Measurements from ENCODE around the gene CLCN7. TPM values are rescaled to one million over a fixed set of nuclear protein-coding genes. Genes with fewer than 3 reads are reported as not detected.

Gene CLCN7
- total RNA-seq, 1 experiment from 2014 or later: 48.2 TPM

DNA sequence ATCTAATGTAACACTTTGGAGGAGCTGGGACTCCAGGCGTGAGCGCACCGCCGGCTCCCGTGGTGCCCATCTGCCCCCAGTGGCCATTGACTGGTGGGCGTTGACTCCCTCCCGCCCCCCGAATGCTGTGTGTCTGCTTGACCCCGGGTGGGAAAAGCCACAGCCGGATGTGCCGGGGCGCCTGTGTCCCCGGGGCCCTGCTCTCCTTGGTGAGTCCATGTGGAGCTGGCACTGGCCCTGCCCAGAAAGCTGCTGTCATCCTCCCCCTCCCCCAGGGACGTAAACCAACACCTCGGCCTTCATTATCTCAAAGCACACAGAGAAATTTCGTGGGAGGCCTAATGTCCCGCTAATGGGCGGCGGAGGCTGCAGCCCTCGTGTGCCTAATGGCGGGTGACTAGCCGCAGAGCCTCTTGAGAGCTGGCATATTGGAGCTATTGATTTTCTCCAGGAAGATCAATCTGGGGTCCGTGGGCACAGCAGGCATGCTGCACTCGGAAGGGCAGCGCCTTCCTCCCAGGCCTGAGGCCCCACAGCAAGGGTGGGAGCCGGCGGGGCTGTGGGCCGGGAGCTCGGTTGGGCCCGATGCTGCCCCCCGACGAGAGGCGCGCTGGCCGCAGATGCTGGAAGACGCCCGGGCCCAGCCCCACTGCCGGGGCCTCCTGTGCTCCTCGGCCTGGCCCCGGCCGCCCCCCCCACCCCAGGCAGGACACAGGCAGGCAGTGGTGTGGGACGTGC, 47.9 kb downstream of the CLCN7 start:
- ATAC-seq: no peak
- TF ChIP-seq EZH2 (IDR thresholded peaks at IDR 0.05; ENCODE audit: low read length, unreplicated experiment) (no peak), CTCF (conservative IDR thresholded peaks at IDR 0.05; ENCODE audit: low read depth, low read length) (no peak), EZH2phosphoT487 (IDR thresholded peaks at IDR 0.05; ENCODE audit: borderline replicate concordance, low read length) (no peak)
- Histone ChIP-seq H3K4me2 (ENCODE audit: low read length) (no peak overlapping the region), H3K4me1 (ENCODE audit: insufficient read depth, low read length) (no peaks in the 10 kb centered on the region), H3F3A (ENCODE audit: low read length, unreplicated experiment) (no peaks in the 10 kb centered on the region), H3K36me3 (ENCODE audit: low read depth, low read length) (no peaks in the 10 kb centered on the region), H3K9me2 (replicated peaks; ENCODE audit: low read length) (no peaks in the 10 kb centered on the region), H3K9me3 (ENCODE audit: low read length) (no peaks in the 10 kb centered on the region), H4K20me1 (ENCODE audit: low read length) (no peaks in the 10 kb centered on the region), H3K9ac (ENCODE audit: low read length) (no peak overlapping the region), H3K27me3 (ENCODE audit: low read length) (no peaks in the 10 kb centered on the region), H3K79me2 (ENCODE audit: low read length) (no peaks in the 10 kb centered on the region), H3K27ac (ENCODE audit: low read length) (no peak overlapping the region), H2AFZ (ENCODE audit: low read length) (no peak overlapping the region), H3K4me3 (ENCODE audit: low read length) (no peak overlapping the region)
- intact Hi-C loops (cut with micrococcal nuclease): no loop called here
- no peak for DNase-seq
- POLR2A ChIA-PET (ENCODE audit: unreplicated experiment): no interaction called here
- CTCF ChIA-PET: interaction anchor here (0.6 kb wide), 1 partner anchor 168 kb away, joined by 4 read pairs; no protein-coding TSS in a partner anchor
- no TSS peak for BruUV-seq (replicated peaks)

- ChIA-PET POLR2A (ENCODE audit: unreplicated experiment) (no interaction called here), CTCF (no interaction called here)
Observed at GRCh38 chr16:1425616-1426370, 49.0 kb downstream of the CLCN7 start.

More at GRCh38 chr16:1425616-1426370, 49.0 kb downstream of the CLCN7 start:
- Histone ChIP-seq H3K4me2 (ENCODE audit: low read length) (no peak overlapping the region), H3K4me3 (ENCODE audit: low read length) (no peak overlapping the region), H4K20me1 (ENCODE audit: low read length) (no peaks in the 10 kb centered on the region), H2AFZ (ENCODE audit: low read length) (no peak overlapping the region), H3F3A (ENCODE audit: low read length, unreplicated experiment) (no peaks in the 10 kb centered on the region), H3K79me2 (ENCODE audit: low read length) (no peaks in the 10 kb centered on the region), H3K36me3 (ENCODE audit: low read depth, low read length) (no peaks in the 10 kb centered on the region), H3K27ac (ENCODE audit: low read length) (no peak overlapping the region), H3K9ac (ENCODE audit: low read length) (no peak overlapping the region), H3K9me3 (ENCODE audit: low read length) (no peaks in the 10 kb centered on the region), H3K4me1 (ENCODE audit: insufficient read depth, low read length) (no peaks in the 10 kb centered on the region), H3K9me2 (replicated peaks; ENCODE audit: low read length) (no peaks in the 10 kb centered on the region), H3K27me3 (ENCODE audit: low read length) (no peaks in the 10 kb centered on the region)
- no peak for DNase-seq
- no TSS peak for BruUV-seq (replicated peaks)
- ATAC-seq: no peak
- no peak for TF ChIP-seq EZH2phosphoT487 (IDR thresholded peaks at IDR 0.05; ENCODE audit: borderline replicate concordance, low read length)
- no peak for TF ChIP-seq EZH2 (IDR thresholded peaks at IDR 0.05; ENCODE audit: low read length, unreplicated experiment)
- TF ChIP-seq CTCF (conservative IDR thresholded peaks at IDR 0.05; ENCODE audit: low read depth, low read length): no peak
- intact Hi-C loops (cut with micrococcal nuclease): no loop called here

All from PC-3 (cell line).